HEK293T (cell line): ENCODE results near the gene FOXL2NB.

ENCODE experiments used
- CTCF ChIA-PET: fragments of 350-600 bp; formaldehyde crosslinking; extraction: SDS; loops from one replicate; lab custom pipeline; 2021; ENCODE audit warnings: antibody characterized with exemption, inconsistent platforms; lab: Yijun Ruan, JAX
- POLR2A ChIA-PET: fragments of 350-600 bp; formaldehyde crosslinking; extraction: SDS; loops from one replicate; lab custom pipeline; 2020; ENCODE audit warnings: antibody characterized with exemption, inconsistent platforms; lab: Yijun Ruan, JAX
- DNase-seq: peaks from one replicate; pipeline ENCODE4 v3.0.0; 2012; ENCODE audit warnings: mixed read lengths; ENCODE audit errors: extremely low spot score
- ARNT ChIP-seq: fragments of 450-650 bp; IDR thresholded peaks from 2 replicates; pipeline ENCODE4 v1.6.1; 2017; ENCODE audit warnings: mild to moderate bottlenecking
- BHLHE40 ChIP-seq: fragments of 450-650 bp; IDR thresholded peaks from 2 replicates; pipeline ENCODE4 v1.6.1; 2016; ENCODE audit warnings: mild to moderate bottlenecking, moderate library complexity, borderline replicate concordance
- CTBP1 ChIP-seq: fragments of 450-650 bp; IDR thresholded peaks from 2 replicates; pipeline ENCODE4 v1.6.1; 2016; ENCODE audit warnings: borderline replicate concordance
- ELF4 ChIP-seq: fragments of 450-650 bp; IDR thresholded peaks from 2 replicates; pipeline ENCODE4 v1.6.1; 2017; ENCODE audit warnings: antibody characterized with exemption
- FOXA1 ChIP-seq: fragments of 450-650 bp; IDR thresholded peaks from 2 replicates; pipeline ENCODE4 v1.6.1; 2016; ENCODE audit warnings: mild to moderate bottlenecking
- FOXK2 ChIP-seq: fragments of 450-650 bp; IDR thresholded peaks from 2 replicates; pipeline ENCODE4 v1.6.1; 2016; ENCODE audit warnings: mild to moderate bottlenecking
- FOXM1 ChIP-seq: fragments of 450-650 bp; IDR thresholded peaks from 2 replicates; pipeline ENCODE4 v1.6.1; 2017; ENCODE audit warnings: mild to moderate bottlenecking, borderline replicate concordance
- HDGF ChIP-seq: fragments of 450-650 bp; IDR thresholded peaks from 2 replicates; pipeline ENCODE4 v1.6.1; 2017; ENCODE audit warnings: antibody characterized with exemption, borderline replicate concordance
- L3MBTL2 ChIP-seq: fragments of 450-650 bp; conservative IDR thresholded peaks from 2 replicates; pipeline ENCODE4 v1.6.1; 2016; ENCODE audit warnings: mild to moderate bottlenecking
- LEF1 ChIP-seq: fragments of 450-650 bp; IDR thresholded peaks from 2 replicates; pipeline ENCODE4 v1.6.1; 2017; ENCODE audit warnings: mild to moderate bottlenecking, borderline replicate concordance
- NFRKB ChIP-seq: fragments of 450-650 bp; IDR thresholded peaks from 2 replicates; pipeline ENCODE4 v1.6.1; 2016; ENCODE audit warnings: mild to moderate bottlenecking, moderate library complexity
- PKNOX1 ChIP-seq: fragments of 450-650 bp; IDR thresholded peaks from 2 replicates; pipeline ENCODE4 v1.6.1; 2016
- SP1 ChIP-seq: fragments of 450-650 bp; IDR thresholded peaks from 2 replicates; pipeline ENCODE4 v1.6.1; 2017
- SUZ12 ChIP-seq: fragments of 450-650 bp; IDR thresholded peaks from 2 replicates; pipeline ENCODE4 v1.6.1; 2016; ENCODE audit warnings: mild to moderate bottlenecking
- TARDBP ChIP-seq: fragments of 450-650 bp; IDR thresholded peaks from 2 replicates; pipeline ENCODE4 v1.6.1; 2016
- ZNF384 ChIP-seq: fragments of 450-650 bp; IDR thresholded peaks from 2 replicates; pipeline ENCODE4 v1.6.1; 2016

Gene FOXL2NB

GRCh38 chr3:138946663-138947494, at the start of gene FOXL2NB, which contains the start of gene FOXL2:
Gene FOXL2NB (plus strand): TSS chr3:138947217. CDS start chr3:138947365, 148 bp downstream.
Gene FOXL2 (minus strand): TSS chr3:138947137. CDS start chr3:138946722, 415 bp downstream.
- no peak for TF ChIP-seq CTBP1
- no peak for TF ChIP-seq PKNOX1
- TF ChIP-seq HDGF, result no peak
- no peak for TF ChIP-seq FOXK2
- no peak for TF ChIP-seq FOXA1
- no peak for TF ChIP-seq ZNF384
- no peak for TF ChIP-seq TARDBP
- TF ChIP-seq NFRKB, result no peak
- TF ChIP-seq LEF1, result no peak
- no peak for TF ChIP-seq ARNT
- TF ChIP-seq BHLHE40, result no peak
- POLR2A ChIA-PET, result no interaction called here
- CTCF ChIA-PET, result interaction anchor here (0.7 to 1.4 kb wide), 2 partner anchors 11 to 30 kb away, joined by 3 to 4 read pairs; no protein-coding TSS in a partner anchor
- DNase-seq, result no peak

- ChIA-PET CTCF (interaction anchor here (0.7 to 3.4 kb wide), 2 partner anchors 17 to 43 kb away, joined by 3 to 11 read pairs; no protein-coding TSS in a partner anchor), POLR2A (interaction anchor here (1.4 kb wide), 1 partner anchor 17 kb away, joined by 3 read pairs; no protein-coding TSS in a partner anchor)
- no peak for DNase-seq
- TF ChIP-seq HDGF (no peak), FOXK2 (no peak), FOXM1 (no peak), LEF1 (no peak), PKNOX1 (no peak), ELF4 (no peak), ARNT (no peak), BHLHE40 (no peak), CTBP1 (no peak), L3MBTL2 (no peak), SP1 (no peak), NFRKB (no peak), FOXA1 (no peak), SUZ12 (no peak), ZNF384 (no peak), TARDBP (no peak)
Measured at GRCh38 chr3:138898301-138898700, 48.7 kb upstream of the FOXL2NB start.

GRCh38 chr3:138898708-138899107, 48.3 kb upstream of the FOXL2NB start:
- ChIA-PET CTCF (interaction anchor here (0.7 to 3.4 kb wide), 2 partner anchors 17 to 43 kb away, joined by 3 to 11 read pairs; no protein-coding TSS in a partner anchor), POLR2A (interaction anchor here (1.4 kb wide), 1 partner anchor 17 kb away, joined by 3 read pairs; no protein-coding TSS in a partner anchor)
- no peak for DNase-seq
- TF ChIP-seq TARDBP, result no peak

GRCh38 chr3:138899351-138899991, 47.5 kb upstream of the FOXL2NB start:
- TF ChIP-seq ZNF384, result no peak
- TF ChIP-seq ELF4, result no peak
- TF ChIP-seq LEF1, result no peak
- TF ChIP-seq NFRKB, result no peak
- TF ChIP-seq TARDBP, result no peak
- no peak for TF ChIP-seq SP1
- no peak for TF ChIP-seq FOXA1
- TF ChIP-seq FOXM1, result no peak
- TF ChIP-seq L3MBTL2, result no peak
- no peak for TF ChIP-seq SUZ12
- TF ChIP-seq BHLHE40, result no peak
- no peak for TF ChIP-seq CTBP1
- TF ChIP-seq ARNT, result no peak
- TF ChIP-seq FOXK2, result no peak
- no peak for TF ChIP-seq HDGF
- TF ChIP-seq PKNOX1, result no peak
- CTCF ChIA-PET, result interaction anchor here (1.2 to 3.4 kb wide), 2 partner anchors 16 to 24 kb away, joined by 3 to 11 read pairs; no protein-coding TSS in a partner anchor
- POLR2A ChIA-PET, result interaction anchor here (1.4 kb wide), 1 partner anchor 16 kb away, joined by 3 read pairs; no protein-coding TSS in a partner anchor
- DNase-seq, result no peak

GRCh38 chr3:138901567-138901966, 45.5 kb upstream of the FOXL2NB start:
- ChIA-PET CTCF (interaction anchor here (0.6 to 1.0 kb wide), 3 partner anchors 11 to 1493 kb away, joined by 3 to 4 read pairs (median 4); no protein-coding TSS in a partner anchor), POLR2A (interaction anchor here (1.2 kb wide), 1 partner anchor 11 kb away, joined by 3 read pairs; no protein-coding TSS in a partner anchor)
- no peak for DNase-seq
- TF ChIP-seq ELF4, result no peak
- TF ChIP-seq FOXA1, result no peak
- no peak for TF ChIP-seq FOXK2
- no peak for TF ChIP-seq HDGF
- no peak for TF ChIP-seq FOXM1
- TF ChIP-seq TARDBP, result no peak
- TF ChIP-seq PKNOX1, result no peak
- no peak for TF ChIP-seq NFRKB
- TF ChIP-seq L3MBTL2, result no peak
- no peak for TF ChIP-seq ZNF384
- no peak for TF ChIP-seq SP1
- no peak for TF ChIP-seq CTBP1
- no peak for TF ChIP-seq LEF1
- no peak for TF ChIP-seq ARNT
- no peak for TF ChIP-seq BHLHE40
- TF ChIP-seq SUZ12, result no peak
